ENCODE measurements around the gene FAM107A.

The FAM107A gene

GRCh38 chr3:58577269-58577821 lies at the start of gene FAM107A:
TSS of gene FAM107A (minus strand) at chr3:58577391. CDS start at chr3:58569860, 7,531 bp downstream.
- DNase-seq: no peak

- DNase-seq: no peak
Observed at GRCh38 chr3:58625196-58625824, 48.1 kb upstream of the FAM107A start.

GRCh38 chr3:58624550-58624949 lies 47.4 kb upstream of the FAM107A start:
- no peak for DNase-seq

- no peak for DNase-seq
Observed at GRCh38 chr3:58623961-58624360, 46.8 kb upstream of the FAM107A start.

- DNase-seq: no peak
Observed at GRCh38 chr3:58623478-58623877, 46.3 kb upstream of the FAM107A start.

- no peak for DNase-seq
Observed at GRCh38 chr3:58622892-58623291, 45.7 kb upstream of the FAM107A start.

- no peak for DNase-seq
Observed at GRCh38 chr3:58622436-58622835, 45.2 kb upstream of the FAM107A start.

GRCh38 chr3:58621086-58621830 lies 44.1 kb upstream of the FAM107A start:
- no peak for DNase-seq

GRCh38 chr3:58620421-58620820 lies 43.2 kb upstream of the FAM107A start:
- no peak for DNase-seq

- no peak for DNase-seq
Observed at GRCh38 chr3:58617338-58617761, 40.2 kb upstream of the FAM107A start.

GRCh38 chr3:58613236-58614132 lies 36.3 kb upstream of the FAM107A start:
- no peak for DNase-seq

- no peak for DNase-seq
Observed at GRCh38 chr3:58612830-58613229, 35.6 kb upstream of the FAM107A start.

GRCh38 chr3:58609990-58610389 lies 32.8 kb upstream of the FAM107A start:
- no peak for DNase-seq

- no peak for DNase-seq
Observed at GRCh38 chr3:58608648-58609047, 31.5 kb upstream of the FAM107A start.

- DNase-seq: no peak
Observed at GRCh38 chr3:58607816-58608215, 30.6 kb upstream of the FAM107A start.

- DNase-seq: no peak
Observed at GRCh38 chr3:58606693-58607092, 29.5 kb upstream of the FAM107A start.

GRCh38 chr3:58604031-58604430 lies 26.8 kb upstream of the FAM107A start:
- DNase-seq: no peak

- DNase-seq: no peak
Observed at GRCh38 chr3:58603606-58604005, 26.4 kb upstream of the FAM107A start.

- DNase-seq: no peak
Observed at GRCh38 chr3:58597770-58598310, 20.6 kb upstream of the FAM107A start.

- DNase-seq: no peak
Observed at GRCh38 chr3:58596834-58597518, 19.8 kb upstream of the FAM107A start.

- no peak for DNase-seq
Observed at GRCh38 chr3:58594117-58594516, 16.9 kb upstream of the FAM107A start.

Measured in KG1 (cell line).